Lung microvascular endothelial cell (primary cell): ENCODE measurements around the gene SUMO2. TPM values are rescaled to one million over a fixed set of nuclear protein-coding genes. Genes with fewer than 3 reads are reported as not detected.

Experiments used
- DNase-seq, 2 donors: peaks; one replicate each; pipeline versions ENCODE4 v3.0.0 to v3.0.0-alpha.2; 2010; ENCODE audit warnings: low read depth in 2 of 2
- total RNA-seq: library from RNA; depleted of rRNA; stranded (reverse); fragments of >200 nt; gene quantifications from 2 replicates; pipeline ENCODE4 v1.2.1, GENCODE V29; 2014

Gene SUMO2
- total RNA-seq, 1 donor from 2014 or later, result 100 TPM

- DNase-seq, result peak; percentile 70 to 84
Measured at GRCh38 chr17:75124041-75124818, 58.5 kb downstream of the SUMO2 start.

- no peak for DNase-seq
Measured at GRCh38 chr17:75118307-75118706, 64.5 kb downstream of the SUMO2 start.

GRCh38 chr17:75116737-75117136, 66.0 kb downstream of the SUMO2 start:
- DNase-seq, result no peak

Other genes with a start within 250 kb of the SUMO2 start
- not detected in 2 replicates for gene OTOP3, start 247.1 kb downstream of the SUMO2 start, total RNA-seq
- 21.4 and 44.8 TPM in 2 replicates for gene HID1, start 210.2 kb downstream of the SUMO2 start, total RNA-seq
- 5.0 and 5.7 TPM in 2 replicates for gene CDR2L, start 195.3 kb downstream of the SUMO2 start, total RNA-seq
- gene MRPL58, start 170.3 kb downstream of the SUMO2 start, total RNA-seq, result 17.9 and 19.4 TPM in 2 replicates
- 156 and 219 TPM in 2 replicates for gene ATP5PD, start 136.0 kb downstream of the SUMO2 start, total RNA-seq
- gene KCTD2, start 135.7 kb downstream of the SUMO2 start, total RNA-seq, result 9.2 and 11.9 TPM in 2 replicates
- 2.0 and 3.9 TPM in 2 replicates for gene SLC16A5, start 95.0 kb downstream of the SUMO2 start, total RNA-seq
- 2.4 and 2.8 TPM in 2 replicates for gene ARMC7, start 73.0 kb downstream of the SUMO2 start, total RNA-seq
- 34.7 and 38.7 TPM in 2 replicates for gene NT5C, start 51.2 kb downstream of the SUMO2 start, total RNA-seq
- 72.4 and 119 TPM in 2 replicates for gene JPT1, start 28.4 kb downstream of the SUMO2 start, total RNA-seq
- 28.3 and 31.5 TPM in 2 replicates for gene NUP85, start 22.7 kb upstream of the SUMO2 start, total RNA-seq
- gene GGA3, start 78.6 kb upstream of the SUMO2 start, total RNA-seq, result 6.1 and 10.5 TPM in 2 replicates
- 60.9 and 61.0 TPM in 2 replicates for gene MRPS7, start 78.9 kb upstream of the SUMO2 start, total RNA-seq
- 7.4 and 7.5 TPM in 2 replicates for gene MIF4GD, start 88.3 kb upstream of the SUMO2 start, total RNA-seq
- gene SLC25A19, start 106.5 kb upstream of the SUMO2 start, total RNA-seq, result 3.9 and 6.5 TPM in 2 replicates
- 55.6 and 77.4 TPM in 2 replicates for gene GRB2, start 222.7 kb upstream of the SUMO2 start, total RNA-seq